Motor neuron (in vitro differentiated cells): Measurements from ENCODE around the gene FNDC3B. TPM values are rescaled to one million over a fixed set of nuclear protein-coding genes. Genes with fewer than 3 reads are reported as not detected.
A peak's percentile ranks its signal among the peaks of the same experiment; 100 is the strongest.

Experiments used
- ATAC-seq, 8 experiments: fragments of 200-7000 bp; cut with Tn5 transposase; replicated peaks in 6 of 8; 2 replicates each; pipeline ENCODE4 v1.8.0; 2021; ENCODE audit warnings: mild to moderate bottlenecking in 8 of 8, moderate library complexity in 8 of 8
- H3K27ac ChIP-seq, 2 donors: fragments of 250-450 bp; sonication (Bioruptor Pico); 2 replicates each; pipeline ENCODE4 v1.9.0; 2021; ENCODE audit warnings: antibody characterized with exemption in 2 of 2, mild to moderate bottlenecking in 2 of 2, moderate library complexity in 1 of 2
- H3K4me1 ChIP-seq, 2 donors: fragments of 250-450 bp; sonication (Bioruptor Pico); replicated peaks in 1 of 2; 2 replicates each; pipeline ENCODE4 v1.6.1; 2021; ENCODE audit warnings: antibody characterized with exemption in 2 of 2, mild to moderate bottlenecking in 2 of 2, moderate library complexity in 1 of 2
- H3K4me3 ChIP-seq, 5 donors: fragments of 250-450 bp; sonication (Bioruptor Pico); 2 replicates each; pipeline ENCODE4 v1.9.0; 2021; ENCODE audit warnings: antibody characterized with exemption in 5 of 5, mild to moderate bottlenecking in 5 of 5, moderate library complexity in 4 of 5
- WGBS, 10 experiments: fragments of 450-650 bp; shearing (Covaris generic); methylation state at CpG; one replicate each; pipeline ENCODE4 v1.0.0; 2022; 5-methylcytosine and 5-hydroxymethylcytosine counted together
- in situ Hi-C, 9 experiments: fragments of 400-800 bp; cut with MboI; loops; one replicate each; pipeline ENCODE4 v1.15.0; 2021; ENCODE audit warnings: low sequenced_read_pairs in 9 of 9, low pct_unique_long_range_greater_than_20kb in 2 of 9; ENCODE audit not compliant: unreplicated experiment in 9 of 9
- total RNA-seq, 8 experiments: library from RNA; unstranded; fragments of 300-600 nt; gene quantifications; 2 replicates each; pipeline versions ENCODE4 v1.2.3 to v1.2.4, GENCODE V29; 2022

The FNDC3B gene
- total RNA-seq, 8 experiments from 2014 or later, result 12.4 to 77.0 (median 36.6) TPM

- 14 to 71% (median 60%) methylated on average over 1 to 8 of the region's 10 CpGs for WGBS, 10 experiments
- H3K4me1 ChIP-seq, result peaks cover 32 to 40% of the 10 kb centered on the region in 2 donors
These were observed 183.2 kb downstream of the FNDC3B start for GRCh38 chr3:172222478-172223071.

GRCh38 chr3:172223870-172224269, 184.5 kb downstream of the FNDC3B start:
- in situ Hi-C loops, result no loop called here
- H3K27ac ChIP-seq, result no peak overlapping the region
- 29 to 96% (median 92%) methylated on average over 1 to 4 of the region's 4 CpGs; no CpG with 5 or more reads in 1 of the 10 experiments for WGBS, 10 experiments
- no peak for ATAC-seq
- no peak overlapping the region for H3K4me3 ChIP-seq
- H3K4me1 ChIP-seq, result peaks cover 39 to 40% of the 10 kb centered on the region in 2 donors

More at GRCh38 chr3:172222478-172223071, 183.2 kb downstream of the FNDC3B start:
- in situ Hi-C loops, result no loop called here
- peak in 3 of 8 experiments; percentile 16 to 27 (median 21) for ATAC-seq
- Histone ChIP-seq H3K27ac (no peak overlapping the region), H3K4me3 (no peak overlapping the region)

- peak in 1 of 8 experiments; percentile 30 for ATAC-seq
- WGBS, 10 experiments, result 46 to 96% (median 79%) methylated on average over 2 to 7 of the region's 7 CpGs; no CpG with 5 or more reads in 1 of the 10 experiments
- in situ Hi-C loops, result no loop called here
- no peak overlapping the region for H3K27ac ChIP-seq
- H3K4me1 ChIP-seq, result peaks cover 39 to 40% of the 10 kb centered on the region in 2 donors
- H3K4me3 ChIP-seq, result no peak overlapping the region
These were observed 185.3 kb downstream of the FNDC3B start for GRCh38 chr3:172224560-172225214.

- Histone ChIP-seq H3K27ac (no peak overlapping the region), H3K4me1 (peaks cover 39 to 40% of the 10 kb centered on the region in 2 donors), H3K4me3 (no peak overlapping the region)
- ATAC-seq, result no peak
- in situ Hi-C loops, result no loop called here
- 25 to 100% (median 96%) methylated on average over 1 to 4 of the region's 5 CpGs; no CpG with 5 or more reads in 3 of the 10 experiments for WGBS, 10 experiments
These were observed 185.9 kb downstream of the FNDC3B start for GRCh38 chr3:172225215-172225707.

GRCh38 chr3:172226831-172227230, 187.5 kb downstream of the FNDC3B start:
- Histone ChIP-seq H3K4me3 (no peak overlapping the region), H3K4me1 (peaks cover 34 to 35% of the 10 kb centered on the region in 2 donors), H3K27ac (no peak overlapping the region)
- in situ Hi-C loops, result no loop called here
- WGBS, 10 experiments, result 67 to 100% (median 89%) methylated on average over 1 to 5 of the region's 5 CpGs
- no peak for ATAC-seq

GRCh38 chr3:172227340-172228035, 188.1 kb downstream of the FNDC3B start:
- Histone ChIP-seq H3K27ac (no peak overlapping the region), H3K4me3 (no peak overlapping the region), H3K4me1 (peaks cover 30 to 32% of the 10 kb centered on the region in 2 donors)
- 60 to 92% (median 83%) methylated on average over 1 to 3 of the region's 3 CpGs; no CpG with 5 or more reads in 1 of the 10 experiments for WGBS, 10 experiments
- no peak for ATAC-seq
- in situ Hi-C loops, result no loop called here

GRCh38 chr3:172228036-172228415, 188.6 kb downstream of the FNDC3B start:
- no peak overlapping the region for H3K27ac ChIP-seq
- in situ Hi-C loops, result no loop called here
- 16 to 100% (median 51%) methylated on average over 1 to 2 of the region's 2 CpGs; no CpG with 5 or more reads in 1 of the 10 experiments for WGBS, 10 experiments
- ATAC-seq, result peak in 5 of 8 experiments; percentile 32 to 70 (median 58)
- H3K4me1 ChIP-seq, result peaks cover 25 to 27% of the 10 kb centered on the region in 2 donors
- H3K4me3 ChIP-seq, result no peak overlapping the region

GRCh38 chr3:172229462-172229861, 190.1 kb downstream of the FNDC3B start:
- no peak overlapping the region for H3K4me3 ChIP-seq
- H3K4me1 ChIP-seq, result peaks cover 12% of the 10 kb centered on the region in 2 donors
- WGBS, 10 experiments, result 100% methylated on average over 1 of the region's 1 CpG; no CpG with 5 or more reads in 3 of the 10 experiments
- H3K27ac ChIP-seq, result no peak overlapping the region
- in situ Hi-C loops, result no loop called here
- ATAC-seq, result no peak

GRCh38 chr3:172231318-172231901, 192.0 kb downstream of the FNDC3B start:
- peaks cover 9 to 10% of the 10 kb centered on the region in 2 donors for H3K4me1 ChIP-seq
- in situ Hi-C loops, result no loop called here
- WGBS, 10 experiments, result 86 to 100% (median 99%) methylated on average over 2 to 7 of the region's 8 CpGs
- H3K4me3 ChIP-seq, result no peak overlapping the region
- ATAC-seq, result no peak
- H3K27ac ChIP-seq, result no peak overlapping the region

GRCh38 chr3:172232579-172233212, 193.3 kb downstream of the FNDC3B start:
- H3K4me1 ChIP-seq, result peaks cover 0 to 6% of the 10 kb centered on the region in 2 donors
- 36 to 100% (median 89%) methylated on average over 1 to 3 of the region's 3 CpGs for WGBS, 10 experiments
- no peak for ATAC-seq
- no peak overlapping the region for H3K4me3 ChIP-seq
- no peak overlapping the region for H3K27ac ChIP-seq
- in situ Hi-C loops, result no loop called here

- H3K27ac ChIP-seq, result no peak overlapping the region
- no peak overlapping the region for H3K4me3 ChIP-seq
- 73 to 100% (median 88%) methylated on average over 1 to 7 of the region's 8 CpGs for WGBS, 10 experiments
- no peak for ATAC-seq
- no peaks in the 10 kb centered on the region for H3K4me1 ChIP-seq
- in situ Hi-C loops, result no loop called here
These were observed 194.3 kb downstream of the FNDC3B start for GRCh38 chr3:172233474-172234277.

- in situ Hi-C loops, result no loop called here
- no peak for ATAC-seq
- Histone ChIP-seq H3K4me3 (no peak overlapping the region), H3K4me1 (no peaks in the 10 kb centered on the region), H3K27ac (no peak overlapping the region)
These were observed 196.3 kb downstream of the FNDC3B start for GRCh38 chr3:172235698-172236097.
